Peyer's patch (tissue), 4 donors: ENCODE measurements around the gene TMEM94.

Experiments
- CTCF ChIP-seq, 6 experiments: fragments of 450-650 bp in 4 of 6; fragments of 200-600 bp in 2 of 6; sonication (generic) in 1 of 6; IDR thresholded peaks; one replicate each; pipeline ENCODE4 v1.5.1; 2017 to 2019; ENCODE audit warnings: antibody characterized with exemption in 6 of 6, mild to moderate bottlenecking in 3 of 6, moderate library complexity in 1 of 6
- POLR2A ChIP-seq, 2 donors: fragments of 450-650 bp; IDR thresholded peaks; one replicate each; pipeline ENCODE4 v1.5.1; 2017; ENCODE audit warnings: antibody characterized with exemption in 2 of 2, mild to moderate bottlenecking in 2 of 2, moderate library complexity in 2 of 2

- TF ChIP-seq CTCF (IDR thresholded peaks at IDR 0.05) (no peak), POLR2A (IDR thresholded peaks at IDR 0.05) (no peak)
These were observed 23.1 kb upstream of the TMEM94 start for GRCh38 chr17:75433218-75433783.
